Measurements from ENCODE around the gene PHF2. TPM values are rescaled to one million over a fixed set of nuclear protein-coding genes. Genes with fewer than 3 reads are reported as not detected.
"Not testable (repeated sequence)": the region's sequence is repeated elsewhere in the genome, so short reads cannot be mapped to it uniquely, and the experiment has no call there.

Gene PHF2
- total RNA-seq, 4 donors from 2014 or later, result 32.8 to 50.1 (median 33.0) TPM

GRCh38 chr9:93664549-93665120 lies 88.3 kb downstream of the PHF2 start:
- no peaks in the 10 kb centered on the region for H3K27me3 ChIP-seq
- intact Hi-C loops (cut with DNase I), result no loop called here
- H3K4me3 ChIP-seq (replicated peaks in 1 of 3), result no peak overlapping the region
- H3K9me3 ChIP-seq, result no peaks in the 10 kb centered on the region
- no peak for TF ChIP-seq CTCF (IDR thresholded peaks at IDR 0.05)
- TF ChIP-seq POLR2A (IDR thresholded peaks at IDR 0.05), result no peak
- DNase-seq, result no peak
- H3K36me3 ChIP-seq, result peaks cover 29 to 31% of the 10 kb centered on the region in 2 donors
- no peak overlapping the region for H3K27ac ChIP-seq
- 95 to 98% methylated on average over 14 to 15 of the region's 15 CpGs for WGBS, 2 donors
- no peaks in the 10 kb centered on the region for H3K4me1 ChIP-seq

GRCh38 chr9:93665128-93665636 lies 88.8 kb downstream of the PHF2 start:
- DNase-seq, result no peak
- intact Hi-C loops (cut with DNase I), result no loop called here
- H3K27me3 ChIP-seq, result no peaks in the 10 kb centered on the region
- H3K4me3 ChIP-seq (replicated peaks in 1 of 3), result no peak overlapping the region
- no peaks in the 10 kb centered on the region for H3K9me3 ChIP-seq
- no peak for TF ChIP-seq CTCF (IDR thresholded peaks at IDR 0.05)
- no peak for TF ChIP-seq POLR2A (IDR thresholded peaks at IDR 0.05)
- H3K4me1 ChIP-seq, result no peaks in the 10 kb centered on the region
- H3K36me3 ChIP-seq, result peaks cover 27 to 28% of the 10 kb centered on the region in 2 donors
- no peak overlapping the region for H3K27ac ChIP-seq
- WGBS, 2 donors, result 81 to 93% methylated on average over 5 to 8 of the region's 9 CpGs

GRCh38 chr9:93665637-93666438 lies 89.5 kb downstream of the PHF2 start:
- Histone ChIP-seq H3K9me3 (no peaks in the 10 kb centered on the region), H3K27ac (no peak overlapping the region), H3K4me3 (replicated peaks in 1 of 3) (no peak overlapping the region), H3K4me1 (no peaks in the 10 kb centered on the region), H3K27me3 (no peaks in the 10 kb centered on the region), H3K36me3 (peaks cover 22% of the 10 kb centered on the region in 2 donors)
- DNase-seq, result peak in 1 of 2 donors; percentile 2
- TF ChIP-seq POLR2A (IDR thresholded peaks at IDR 0.05) (no peak), CTCF (IDR thresholded peaks at IDR 0.05) (no peak)
- 91 to 97% methylated on average over 22 to 27 of the region's 27 CpGs for WGBS, 2 donors
- intact Hi-C loops (cut with DNase I), result no loop called here

- H3K4me1 ChIP-seq; H3K27ac ChIP-seq; H3K27me3 ChIP-seq; H3K9me3 ChIP-seq; DNase-seq; intact Hi-C loops (cut with DNase I); H3K4me3 ChIP-seq (replicated peaks in 1 of 3): not testable (repeated sequence)
- WGBS, 2 donors, result 98 to 100% methylated on average over 2 to 6 of the region's 6 CpGs
- H3K36me3 ChIP-seq, result peaks cover 22% of the 10 kb centered on the region in 2 donors
Observed at GRCh38 chr9:93666439-93666784, 90.0 kb downstream of the PHF2 start.

- intact Hi-C loops (cut with DNase I), result no loop called here
- WGBS, 2 donors, result 96% methylated on average over 14 to 18 of the region's 18 CpGs
- no peaks in the 10 kb centered on the region for H3K9me3 ChIP-seq
- TF ChIP-seq CTCF (IDR thresholded peaks at IDR 0.05) (no peak), POLR2A (IDR thresholded peaks at IDR 0.05) (no peak)
- H3K27ac ChIP-seq, result no peak overlapping the region
- H3K4me1 ChIP-seq, result no peaks in the 10 kb centered on the region
- no peaks in the 10 kb centered on the region for H3K27me3 ChIP-seq
- no peak for DNase-seq
- H3K36me3 ChIP-seq, result peaks cover 22% of the 10 kb centered on the region in 2 donors
- H3K4me3 ChIP-seq (replicated peaks in 1 of 3), result no peak overlapping the region
Observed at GRCh38 chr9:93667006-93667405, 90.6 kb downstream of the PHF2 start.

All from thyroid gland (tissue), 4 donors.